K562 (cell line): ENCODE data around the gene CDHR2. TPM values are rescaled to one million over a fixed set of nuclear protein-coding genes. Genes with fewer than 3 reads are reported as not detected.

ENCODE experiments used
- ATAC-seq: fragments of 200-7000 bp; cut with Tn5 transposase; 3 replicates; pipeline ENCODE4 v1.9.1; 2020; ENCODE audit warnings: moderate library complexity
- BruUV-seq: library from RNA; stranded (reverse); fragments of 400-500 nt; replicated peaks from 2 replicates; lab custom pipeline; 2021; lab: Mats Ljungman, UMichigan
- CTCF ChIA-PET: fragments of 300-600 bp; formaldehyde crosslinking; extraction: SDS; loops from one replicate; lab custom pipeline; 2021; ENCODE audit warnings: low intra/inter-chr PET ratio; lab: Yijun Ruan, JAX
- POLR2A ChIA-PET: fragments of 300-600, 350-650 bp; sonication (Branson Sonifier 250); formaldehyde crosslinking; extraction: SDS; loops from one replicate; lab custom pipeline; 2021; ENCODE audit warnings: antibody characterized with exemption, inconsistent platforms; lab: Yijun Ruan, JAX
- DNase-seq, 4 experiments: peaks; one replicate each; pipeline versions ENCODE4 v3.0.0 to v3.0.0-alpha.2; 2011 to 2018; ENCODE audit warnings: low spot score in 3 of 4, mixed read lengths in 3 of 4; ENCODE audit errors: extremely low read depth in 1 of 4
- FAIRE-seq: peaks from 2 replicates; lab custom pipeline; 2011; peaks lifted over from hg19 to GRCh38; lab: Jason Lieb, UNC
- H2AFZ ChIP-seq: 2 replicates; pipeline ENCODE4 v1.6.0; 2011; ENCODE audit warnings: low read depth, low read length, control low read depth, inconsistent platforms
- H3K27ac ChIP-seq: fragments of 200-600 bp; 3 replicates; pipeline ENCODE4 v1.8.0; 2011; ENCODE audit warnings: low read depth, mild to moderate bottlenecking, control low read depth, inconsistent platforms, low read length, moderate library complexity, mixed read lengths; ENCODE audit errors: extremely low read depth
- H3K27me3 ChIP-seq, 2 experiments: fragments of 300-600 bp in 1 of 2; 2 replicates in 1 of 2; 3 replicates in 1 of 2; pipeline versions ENCODE4 v1.6.0 to v1.8.0; 2011; ENCODE audit warnings: inconsistent platforms in 2 of 2, low read length in 2 of 2, mild to moderate bottlenecking in 1 of 2, mixed read lengths in 1 of 2, moderate library complexity in 1 of 2; ENCODE audit not compliant: control insufficient read depth in 2 of 2, insufficient read depth in 2 of 2
- H3K36me3 ChIP-seq: fragments of 300-600 bp; 3 replicates; pipeline ENCODE4 v1.8.0; 2011; ENCODE audit warnings: mild to moderate bottlenecking, low read length, inconsistent platforms; ENCODE audit not compliant: control insufficient read depth, insufficient read depth
- H3K4me1 ChIP-seq, 2 experiments: fragments of 200-600 bp in 1 of 2; replicated peaks in 1 of 2; 2 replicates in 1 of 2; 3 replicates in 1 of 2; pipeline versions ENCODE4 v1.5.1 to v1.8.0; 2011; ENCODE audit warnings: inconsistent platforms in 2 of 2, low read length in 2 of 2, mild to moderate bottlenecking in 1 of 2, mixed read lengths in 1 of 2, moderate library complexity in 1 of 2; ENCODE audit not compliant: control insufficient read depth in 2 of 2, insufficient read depth in 2 of 2
- H3K4me2 ChIP-seq: 2 replicates; pipeline ENCODE4 v1.6.1; 2011; ENCODE audit warnings: low read length, control low read depth, inconsistent platforms, mixed read lengths; ENCODE audit not compliant: insufficient read depth
- H3K4me3 ChIP-seq: fragments of 200-600 bp; sonication (generic), shearing (Covaris generic); 2 replicates; pipeline ENCODE4 v1.5.1; 2016; ENCODE audit warnings: control low read depth, inconsistent platforms
- H3K79me2 ChIP-seq: fragments of 200-600 bp; 3 replicates; pipeline ENCODE4 v1.8.0; 2011; ENCODE audit warnings: low read length, inconsistent platforms; ENCODE audit not compliant: control insufficient read depth, insufficient read depth
- H3K9ac ChIP-seq, 2 experiments: 2 replicates each; pipeline versions ENCODE4 v1.6.0 to v1.6.1; 2011; ENCODE audit warnings: low read depth in 2 of 2, low read length in 2 of 2, control low read depth in 1 of 2, inconsistent platforms in 1 of 2, mild to moderate bottlenecking in 1 of 2, mixed read lengths in 1 of 2; ENCODE audit not compliant: insufficient read depth in 1 of 2
- H3K9me1 ChIP-seq: one replicate; pipeline ENCODE4 v1.6.0; 2011; ENCODE audit warnings: inconsistent platforms, mild to moderate bottlenecking, low read length, moderate library complexity; ENCODE audit not compliant: control insufficient read depth, insufficient read depth
- H3K9me3 ChIP-seq: replicated peaks from 2 replicates; pipeline ENCODE4 v1.5.1; 2011; ENCODE audit warnings: low read depth, low read length, inconsistent platforms; ENCODE audit not compliant: control insufficient read depth, insufficient read depth
- H4K20me1 ChIP-seq: replicated peaks from 2 replicates; pipeline ENCODE4 v1.6.1; 2011; ENCODE audit warnings: low read length, inconsistent platforms, mixed read lengths; ENCODE audit not compliant: control insufficient read depth, insufficient read depth
- AFF1 ChIP-seq, 2 experiments: fragments of 450-650 bp; IDR thresholded peaks; 2 replicates each; pipeline ENCODE4 v1.6.1; 2018; ENCODE audit warnings: mild to moderate bottlenecking in 2 of 2, low read depth in 1 of 2; ENCODE audit not compliant: partially characterized antibody in 2 of 2
- ELK3 ChIP-seq: fragments of 450-650 bp; formaldehyde crosslinking; IDR thresholded peaks from 2 replicates; pipeline ENCODE4 v1.4.0; 2020; ENCODE audit warnings: mild to moderate bottlenecking
- GATAD2A ChIP-seq: fragments of 450-650 bp; IDR thresholded peaks from 2 replicates; pipeline ENCODE4 v1.6.1; 2017
- HCFC1 ChIP-seq: IDR thresholded peaks from 2 replicates; pipeline ENCODE4 v1.6.1; 2012; ENCODE audit warnings: low read depth, low read length, improper control_type of control experiment
- HNRNPL ChIP-seq: fragments of 200-400 bp; formaldehyde crosslinking; IDR thresholded peaks from 2 replicates; pipeline ENCODE4 v1.6.1; 2017; ENCODE audit warnings: low read depth, mild to moderate bottlenecking, low read length
- IFI16 ChIP-seq: fragments of 250-450 bp; sonication (Bioruptor Pico); IDR thresholded peaks from 2 replicates; pipeline ENCODE4 v2.1.2; 2022; ENCODE audit warnings: mild to moderate bottlenecking, inconsistent platforms
- MYNN ChIP-seq, 2 experiments: sonication (generic); formaldehyde crosslinking in 1 of 2; IDR thresholded peaks; 2 replicates each; pipeline versions ENCODE4 v1.5.0 to v1.6.1; 2016 to 2020; ENCODE audit warnings: antibody characterized with exemption in 1 of 2, missing genetic modification reagents in 1 of 2
- NBN ChIP-seq: fragments of 450-650 bp; IDR thresholded peaks from 2 replicates; pipeline ENCODE4 v1.6.1; 2016; ENCODE audit warnings: low read depth, mild to moderate bottlenecking
- RCOR1 ChIP-seq, 2 experiments: IDR thresholded peaks; 2 replicates each; pipeline ENCODE4 v1.6.1; 2012; ENCODE audit warnings: low read depth in 2 of 2, low read length in 2 of 2, borderline replicate concordance in 1 of 2, improper control_type of control experiment in 1 of 2
- SIRT6 ChIP-seq: IDR thresholded peaks from one replicate; pipeline ENCODE4 v1.6.1; 2012; ENCODE audit warnings: low read depth, mild to moderate bottlenecking, control low read depth, inconsistent platforms, low read length, moderate library complexity
- TAL1 ChIP-seq: fragments of 450-650 bp; IDR thresholded peaks from 2 replicates; pipeline ENCODE4 v1.6.1; 2016; ENCODE audit warnings: mild to moderate bottlenecking
- ZC3H11A ChIP-seq: IDR thresholded peaks from 2 replicates; pipeline ENCODE4 v1.6.1; 2012; ENCODE audit warnings: low read depth, low read length, improper control_type of control experiment
- ZFX ChIP-seq: sonication (generic); formaldehyde crosslinking; IDR thresholded peaks from 2 replicates; pipeline ENCODE4 v1.8.0; 2022; ENCODE audit warnings: mild to moderate bottlenecking, missing genetic modification reagents, moderate library complexity
- ZNF121 ChIP-seq: sonication (generic); formaldehyde crosslinking; conservative IDR thresholded peaks from 2 replicates; pipeline ENCODE4 v1.8.0; 2022; ENCODE audit warnings: missing genetic modification reagents
- ZNF354B ChIP-seq: fragments of 250-450 bp; sonication (Bioruptor Pico); IDR thresholded peaks from 2 replicates; pipeline ENCODE4 v1.4.0; 2020
- WGBS: fragments of 100-300 bp; shearing (Covaris generic); methylation state at CpG from one replicate; pipeline ENCODE4 v1.1.6; 2016; ENCODE audit warnings: low coverage, mixed read lengths; ENCODE audit not compliant: insufficient coverage; ENCODE audit errors: missing lambda C conversion rate; 5-methylcytosine and 5-hydroxymethylcytosine counted together
- in situ Hi-C: fragments of 300-500 bp; cut with MboI; formaldehyde crosslinking; loops from 4 replicates; pipeline ENCODE4 v1.15.0; 2018; ENCODE audit warnings: inconsistent platforms, mixed read lengths
- intact Hi-C: fragments of 100-400 bp; cut with micrococcal nuclease; formaldehyde crosslinking; loops from 2 replicates; pipeline ENCODE4 v1.14.2; 2022
- polyA plus RNA-seq, 8 experiments: library from polyadenylated mRNA; depleted of rRNA in 4 of 8; stranded (reverse) in 5 of 8; unstranded in 3 of 8; fragments of >200 nt; fragmentation: Nextera tagmentation in 2 of 8; fragmentation: Illumina TruSeq in 1 of 8; extraction: Ambion mirVana in 2 of 8; extraction: Trizol in 1 of 8; gene quantifications; 2 replicates each; pipeline versions ENCODE4 v1.2.1 to v1.2.3, GENCODE V29; 2011 to 2014; ENCODE audit warnings: inconsistent platforms in 1 of 8, missing spikeins in 1 of 8
- total RNA-seq, 7 experiments: library from RNA; depleted of rRNA in 6 of 7; stranded (reverse); fragments of >200 nt in 6 of 7; fragmentation: Illumina TruSeq in 2 of 7; extraction: Trizol in 2 of 7; gene quantifications; 2 replicates each; pipeline versions ENCODE4 v1.2.1 to v1.2.3, GENCODE V29; 2011 to 2021; ENCODE audit warnings: low replicate concordance in 1 of 7
- TF ChIP-seq, protein P1 (sequence below): fragments of 250-450 bp; sonication (Bioruptor Pico); IDR thresholded peaks from 2 replicates; pipeline ENCODE4 v1.5.0; 2021; ENCODE audit warnings: mild to moderate bottlenecking, borderline replicate concordance

Gene CDHR2
- total and polyA plus RNA-seq, 9 of the 15 experiments (the other 6 are each of a cell fraction or from before 2014, with no cell fraction given): 0.01 to 0.62 (median 0.09) TPM; not detected in 2

- H2AFZ ChIP-seq: no peak overlapping the region
- no peaks in the 10 kb centered on the region for H3K36me3 ChIP-seq
- H3K9ac ChIP-seq: no peak overlapping the region
- peaks cover 31 to 57% of the 10 kb centered on the region in 2 experiments for H3K27me3 ChIP-seq
- no peak overlapping the region for H3K4me3 ChIP-seq
- intact Hi-C loops: no loop called here
- H3K79me2 ChIP-seq: no peaks in the 10 kb centered on the region
- 5% methylated on average over 4 of the region's 4 CpGs for WGBS
- DNase-seq (no peak), ATAC-seq (peak; percentile 57), FAIRE-seq (no peak)
- in situ Hi-C loops: no loop called here
- BruUV-seq: no TSS peak
- no peak overlapping the region for H3K4me2 ChIP-seq
- H4K20me1 ChIP-seq: peaks cover 4% of the 10 kb centered on the region; the same call in 1 of the 2 replicates
- TF ChIP-seq TAL1 (no peak), IFI16 (no peak), NBN (no peak), SIRT6 (no peak), RCOR1 (IDR thresholded peaks at IDR 0.05; ENCODE audit: borderline replicate concordance in 1 of 2, low read depth in 2 of 2, low read length in 2 of 2) (no peak), MYNN (IDR thresholded peaks at IDR 0.05) (no peak), MYNN (CRISPR knock-in tag; IDR thresholded peaks at IDR 0.05) (no peak), ZC3H11A (no peak), GATAD2A (no peak), ZNF354B (no peak), ZNF121 (CRISPR knock-in tag) (no peak), HCFC1 (no peak), AFF1 (IDR thresholded peaks at IDR 0.05; ENCODE audit: low read depth in 1 of 2, partially characterized antibody in 2 of 2) (no peak), HNRNPL (no peak), ZFX (CRISPR knock-in tag) (no peak), ELK3 (CRISPR knock-in tag) (no peak)
- TF ChIP-seq, protein P1, sequence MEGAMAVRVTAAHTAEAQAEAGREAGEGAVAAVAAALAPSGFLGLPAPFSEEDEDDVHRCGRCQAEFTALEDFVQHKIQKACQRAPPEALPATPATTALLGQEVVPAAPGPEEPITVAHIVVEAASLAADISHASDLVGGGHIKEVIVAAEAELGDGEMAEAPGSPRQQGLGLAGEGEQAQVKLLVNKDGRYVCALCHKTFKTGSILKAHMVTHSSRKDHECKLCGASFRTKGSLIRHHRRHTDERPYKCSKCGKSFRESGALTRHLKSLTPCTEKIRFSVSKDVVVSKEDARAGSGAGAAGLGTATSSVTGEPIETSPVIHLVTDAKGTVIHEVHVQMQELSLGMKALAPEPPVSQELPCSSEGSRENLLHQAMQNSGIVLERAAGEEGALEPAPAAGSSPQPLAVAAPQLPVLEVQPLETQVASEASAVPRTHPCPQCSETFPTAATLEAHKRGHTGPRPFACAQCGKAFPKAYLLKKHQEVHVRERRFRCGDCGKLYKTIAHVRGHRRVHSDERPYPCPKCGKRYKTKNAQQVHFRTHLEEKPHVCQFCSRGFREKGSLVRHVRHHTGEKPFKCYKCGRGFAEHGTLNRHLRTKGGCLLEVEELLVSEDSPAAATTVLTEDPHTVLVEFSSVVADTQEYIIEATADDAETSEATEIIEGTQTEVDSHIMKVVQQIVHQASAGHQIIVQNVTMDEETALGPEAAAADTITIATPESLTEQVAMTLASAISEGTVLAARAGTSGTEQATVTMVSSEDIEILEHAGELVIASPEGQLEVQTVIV (CRISPR knock-in tag): no peak
- POLR2A ChIA-PET: interaction anchor here (0.6 to 0.7 kb wide), 2 partner anchors 18 to 1950 kb away, joined by 3 to 5 read pairs; no protein-coding TSS in a partner anchor
- H3K9me3 ChIP-seq: no peaks in the 10 kb centered on the region
- no peak overlapping the region for H3K27ac ChIP-seq
- H3K4me1 ChIP-seq: peaks cover 0 to 2% of the 10 kb centered on the region in 2 experiments; a peak in 2 of 5 replicates
- no peaks in the 10 kb centered on the region for H3K9me1 ChIP-seq
- CTCF ChIA-PET: no interaction called here
Observed at GRCh38 chr5:176637556-176637955, 88.4 kb downstream of the CDHR2 start.
